HAP-1 (cell line): Measurements from ENCODE around the gene DNAH9.

Source experiments
- DNase-seq, 2 experiments: peaks; one replicate each; pipeline ENCODE4 v3.0.0-alpha.2; 2016 to 2020; ENCODE audit warnings: low spot score in 2 of 2
- H3K27me3 ChIP-seq: fragments of 250-450 bp; sonication (Bioruptor Pico); 2 replicates; pipeline ENCODE4 v1.5.1; 2020; ENCODE audit warnings: low read depth, mild to moderate bottlenecking, moderate library complexity
- H3K36me3 ChIP-seq: fragments of 250-450 bp; sonication (Bioruptor Pico); replicated peaks from 2 replicates; pipeline ENCODE4 v1.5.1; 2020; ENCODE audit warnings: mild to moderate bottlenecking
- H3K4me1 ChIP-seq: fragments of 250-450 bp; sonication (Bioruptor Pico); 2 replicates; pipeline ENCODE4 v1.5.1; 2020; ENCODE audit warnings: mild to moderate bottlenecking
- H3K4me3 ChIP-seq: fragments of 250-450 bp; sonication (Bioruptor Pico); 2 replicates; pipeline ENCODE4 v1.5.1; 2020; ENCODE audit warnings: mild to moderate bottlenecking, moderate library complexity
- H3K9me3 ChIP-seq: fragments of 250-450 bp; sonication (Bioruptor Pico); 2 replicates; pipeline ENCODE4 v1.5.1; 2020; ENCODE audit warnings: mild to moderate bottlenecking, moderate library complexity
- in situ Hi-C: fragments of 300-500 bp; cut with MboI; formaldehyde crosslinking; loops from 3 replicates; pipeline ENCODE4 v1.14.3; 2020; ENCODE audit warnings: low sequenced_read_pairs, inconsistent platforms, mixed read lengths

Gene DNAH9

GRCh38 chr17:11779892-11780291 lies 181.6 kb downstream of the DNAH9 start:
- Histone ChIP-seq H3K4me1 (no peaks in the 10 kb centered on the region), H3K4me3 (no peak overlapping the region), H3K36me3 (no peaks in the 10 kb centered on the region), H3K9me3 (no peaks in the 10 kb centered on the region), H3K27me3 (no peaks in the 10 kb centered on the region)
- no peak for DNase-seq
- in situ Hi-C loops: loop anchor here (25.0 kb wide), 1 partner anchor 993 kb away; no protein-coding TSS in a partner anchor

- no peak overlapping the region for H3K4me3 ChIP-seq
- DNase-seq: no peak
- H3K27me3 ChIP-seq: no peaks in the 10 kb centered on the region
- H3K4me1 ChIP-seq: no peaks in the 10 kb centered on the region
- no peaks in the 10 kb centered on the region for H3K9me3 ChIP-seq
- H3K36me3 ChIP-seq: no peaks in the 10 kb centered on the region
- in situ Hi-C loops: loop anchor here (25.0 kb wide), 1 partner anchor 993 kb away; no protein-coding TSS in a partner anchor
Observed at GRCh38 chr17:11780621-11781020, 182.4 kb downstream of the DNAH9 start.

GRCh38 chr17:11786711-11787438 lies 188.6 kb downstream of the DNAH9 start:
- Histone ChIP-seq H3K36me3 (no peaks in the 10 kb centered on the region), H3K4me3 (no peak overlapping the region), H3K27me3 (no peaks in the 10 kb centered on the region), H3K4me1 (no peaks in the 10 kb centered on the region), H3K9me3 (no peaks in the 10 kb centered on the region)
- in situ Hi-C loops: loop anchor here (25.0 kb wide), 1 partner anchor 1000 kb away; no protein-coding TSS in a partner anchor
- no peak for DNase-seq

- no peaks in the 10 kb centered on the region for H3K36me3 ChIP-seq
- DNase-seq: no peak
- H3K4me1 ChIP-seq: no peaks in the 10 kb centered on the region
- H3K4me3 ChIP-seq: no peak overlapping the region
- no peaks in the 10 kb centered on the region; the same call in 1 of the 2 replicates for H3K9me3 ChIP-seq
- in situ Hi-C loops: loop anchor here (25.0 kb wide), 1 partner anchor 1009 kb away; no protein-coding TSS in a partner anchor
- H3K27me3 ChIP-seq: no peaks in the 10 kb centered on the region
Observed at GRCh38 chr17:11795906-11796305, 197.6 kb downstream of the DNAH9 start.

- no peaks in the 10 kb centered on the region for H3K27me3 ChIP-seq
- in situ Hi-C loops: loop anchor here (25.0 kb wide), 1 partner anchor 1011 kb away; no protein-coding TSS in a partner anchor
Observed at GRCh38 chr17:11797803-11798202, 199.5 kb downstream of the DNAH9 start.

GRCh38 chr17:11803231-11803969 lies 205.1 kb downstream of the DNAH9 start:
- no peaks in the 10 kb centered on the region for H3K36me3 ChIP-seq
- DNase-seq: no peak
- H3K27me3 ChIP-seq: no peaks in the 10 kb centered on the region
- in situ Hi-C loops: no loop called here
- H3K4me1 ChIP-seq: no peaks in the 10 kb centered on the region
- H3K9me3 ChIP-seq: no peaks in the 10 kb centered on the region
- H3K4me3 ChIP-seq: no peak overlapping the region

More at GRCh38 chr17:11797803-11798202, 199.5 kb downstream of the DNAH9 start:
- Histone ChIP-seq H3K9me3 (no peaks in the 10 kb centered on the region), H3K4me3 (no peak overlapping the region), H3K36me3 (no peaks in the 10 kb centered on the region), H3K4me1 (no peaks in the 10 kb centered on the region)
- DNase-seq: no peak

- no peak overlapping the region for H3K4me3 ChIP-seq
- in situ Hi-C loops: no loop called here
- H3K27me3 ChIP-seq: no peaks in the 10 kb centered on the region
- no peak for DNase-seq
- H3K9me3 ChIP-seq: no peaks in the 10 kb centered on the region
- H3K36me3 ChIP-seq: no peaks in the 10 kb centered on the region
- H3K4me1 ChIP-seq: no peaks in the 10 kb centered on the region
Observed at GRCh38 chr17:11805138-11805537, 206.9 kb downstream of the DNAH9 start.

GRCh38 chr17:11805952-11806351 lies 207.7 kb downstream of the DNAH9 start:
- Histone ChIP-seq H3K4me3 (no peak overlapping the region), H3K27me3 (no peaks in the 10 kb centered on the region), H3K4me1 (no peaks in the 10 kb centered on the region), H3K9me3 (no peaks in the 10 kb centered on the region), H3K36me3 (no peaks in the 10 kb centered on the region)
- no peak for DNase-seq
- in situ Hi-C loops: no loop called here

GRCh38 chr17:11807606-11808005 lies 209.3 kb downstream of the DNAH9 start:
- no peaks in the 10 kb centered on the region for H3K9me3 ChIP-seq
- no peak for DNase-seq
- H3K36me3 ChIP-seq: no peaks in the 10 kb centered on the region
- no peak overlapping the region for H3K4me3 ChIP-seq
- in situ Hi-C loops: no loop called here
- no peaks in the 10 kb centered on the region for H3K4me1 ChIP-seq
- no peaks in the 10 kb centered on the region for H3K27me3 ChIP-seq

GRCh38 chr17:11813278-11813677 lies 215.0 kb downstream of the DNAH9 start:
- Histone ChIP-seq H3K4me3 (no peak overlapping the region), H3K4me1 (no peaks in the 10 kb centered on the region), H3K27me3 (no peaks in the 10 kb centered on the region), H3K9me3 (no peaks in the 10 kb centered on the region), H3K36me3 (no peaks in the 10 kb centered on the region)
- in situ Hi-C loops: no loop called here
- no peak for DNase-seq

- H3K4me1 ChIP-seq: no peaks in the 10 kb centered on the region
- H3K27me3 ChIP-seq: no peaks in the 10 kb centered on the region
- in situ Hi-C loops: no loop called here
- DNase-seq: no peak
- no peak overlapping the region for H3K4me3 ChIP-seq
- H3K36me3 ChIP-seq: no peaks in the 10 kb centered on the region
- H3K9me3 ChIP-seq: no peaks in the 10 kb centered on the region
Observed at GRCh38 chr17:11813871-11814270, 215.6 kb downstream of the DNAH9 start.

GRCh38 chr17:11814655-11815262 lies 216.5 kb downstream of the DNAH9 start:
- no peaks in the 10 kb centered on the region for H3K36me3 ChIP-seq
- no peak for DNase-seq
- H3K9me3 ChIP-seq: no peaks in the 10 kb centered on the region
- in situ Hi-C loops: no loop called here
- H3K27me3 ChIP-seq: no peaks in the 10 kb centered on the region
- H3K4me1 ChIP-seq: no peaks in the 10 kb centered on the region
- H3K4me3 ChIP-seq: no peak overlapping the region

GRCh38 chr17:11816409-11816808 lies 218.1 kb downstream of the DNAH9 start:
- Histone ChIP-seq H3K27me3 (no peaks in the 10 kb centered on the region), H3K36me3 (no peaks in the 10 kb centered on the region), H3K9me3 (no peaks in the 10 kb centered on the region), H3K4me1 (no peaks in the 10 kb centered on the region), H3K4me3 (no peak overlapping the region)
- no peak for DNase-seq
- in situ Hi-C loops: no loop called here

- H3K9me3 ChIP-seq: no peaks in the 10 kb centered on the region
- H3K27me3 ChIP-seq: no peaks in the 10 kb centered on the region
- no peak overlapping the region for H3K4me3 ChIP-seq
- H3K4me1 ChIP-seq: no peaks in the 10 kb centered on the region
- in situ Hi-C loops: no loop called here
- H3K36me3 ChIP-seq: no peaks in the 10 kb centered on the region
- no peak for DNase-seq
Observed at GRCh38 chr17:11823862-11824261, 225.6 kb downstream of the DNAH9 start.
